IMR-90 (cell line): ENCODE data around the gene CCDC150. TPM values are rescaled to one million over a fixed set of nuclear protein-coding genes. Genes with fewer than 3 reads are reported as not detected.

Source experiments
- ATAC-seq: fragments of 200-7000 bp; cut with Tn5 transposase; 2 replicates; pipeline ENCODE4 v1.9.1; 2020; ENCODE audit warnings: low read depth, mild to moderate bottlenecking, moderate library complexity
- BruUV-seq: library from RNA; stranded (reverse); fragments of 400-500 nt; replicated peaks from 2 replicates; lab custom pipeline; 2021; lab: Mats Ljungman, UMichigan
- CTCF ChIA-PET: fragments of 300-600 bp; formaldehyde crosslinking; extraction: SDS; loops from one replicate; lab custom pipeline; 2021; ENCODE audit warnings: antibody characterized with exemption; lab: Yijun Ruan, JAX
- POLR2A ChIA-PET: fragments of 300-600 bp; sonication (Branson Sonifier 250); formaldehyde crosslinking; loops from one replicate; lab custom pipeline; 2022; ENCODE audit warnings: antibody characterized with exemption; ENCODE audit not compliant: unreplicated experiment; lab: Charles Lee
- DNase-seq: peaks from one replicate; pipeline ENCODE4 v3.0.0; 2013
- H2AFZ ChIP-seq: replicated peaks from 2 replicates; pipeline ENCODE3; 2013; ENCODE audit warnings: low read length, mild to moderate bottlenecking; ENCODE audit not compliant: poor library complexity
- H2AK5ac ChIP-seq: 2 replicates; pipeline ENCODE4 v1.6.1; 2013; ENCODE audit warnings: low read depth, low read length, inconsistent platforms
- H2AK9ac ChIP-seq: replicated peaks from 2 replicates; pipeline ENCODE3; 2013; ENCODE audit warnings: mild to moderate bottlenecking, low read depth, low read length, moderate library complexity; ENCODE audit not compliant: poor library complexity
- H2BK120ac ChIP-seq: 2 replicates; pipeline ENCODE4 v1.6.1; 2013; ENCODE audit warnings: low read depth, low read length, inconsistent platforms
- H2BK15ac ChIP-seq: 3 replicates; pipeline ENCODE4 v1.6.1; 2013; ENCODE audit warnings: low read depth, low read length, inconsistent platforms
- H2BK20ac ChIP-seq: 2 replicates; pipeline ENCODE4 v1.6.1; 2013; ENCODE audit warnings: low read depth, mild to moderate bottlenecking, inconsistent platforms, low read length, moderate library complexity
- H2BK5ac ChIP-seq: 2 replicates; pipeline ENCODE4 v1.6.1; 2013; ENCODE audit warnings: mild to moderate bottlenecking, low read depth, low read length, inconsistent platforms; ENCODE audit not compliant: poor library complexity, severe bottlenecking
- H3K14ac ChIP-seq: replicated peaks from 2 replicates; pipeline ENCODE4 v1.6.1; 2013; ENCODE audit warnings: low read depth, low read length, inconsistent platforms
- H3K18ac ChIP-seq: 2 replicates; pipeline ENCODE4 v1.6.1; 2013; ENCODE audit warnings: low read depth, low read length, control low read depth
- H3K23ac ChIP-seq: 2 replicates; pipeline ENCODE4 v1.6.1; 2013; ENCODE audit warnings: low read depth, low read length, inconsistent platforms
- H3K27ac ChIP-seq: 2 replicates; pipeline ENCODE4 v1.5.1; 2013; ENCODE audit warnings: mild to moderate bottlenecking, control low read depth, low read length; ENCODE audit not compliant: insufficient read depth
- H3K27me3 ChIP-seq: 2 replicates; pipeline ENCODE4 v1.6.1; 2013; ENCODE audit warnings: low read length; ENCODE audit not compliant: control insufficient read depth, insufficient read depth
- H3K36me3 ChIP-seq: 2 replicates; pipeline ENCODE4 v1.6.1; 2013; ENCODE audit warnings: low read length, mixed read lengths; ENCODE audit not compliant: control insufficient read depth, insufficient read depth
- H3K4ac ChIP-seq: 2 replicates; pipeline ENCODE4 v1.6.1; 2013; ENCODE audit warnings: low read depth, low read length, inconsistent platforms
- H3K4me1 ChIP-seq: 2 replicates; pipeline ENCODE4 v1.6.1; 2013; ENCODE audit warnings: low read length, mixed read lengths; ENCODE audit not compliant: control insufficient read depth, insufficient read depth
- H3K4me2 ChIP-seq: 2 replicates; pipeline ENCODE4 v1.6.1; 2013; ENCODE audit warnings: low read depth, mild to moderate bottlenecking, control low read depth, low read length, moderate library complexity
- H3K4me3 ChIP-seq: 2 replicates; pipeline ENCODE4 v1.5.1; 2013; ENCODE audit warnings: low read depth, mild to moderate bottlenecking, control low read depth, low read length, moderate library complexity; ENCODE audit not compliant: insufficient read depth
- H3K56ac ChIP-seq: 2 replicates; pipeline ENCODE4 v1.6.1; 2013; ENCODE audit warnings: low read length, inconsistent platforms; ENCODE audit not compliant: insufficient read depth; ENCODE audit errors: extremely low read depth
- H3K79me1 ChIP-seq, 2 experiments: 2 replicates each; pipeline ENCODE4 v1.6.1; 2013; ENCODE audit warnings: low read length in 2 of 2, inconsistent platforms in 1 of 2, low read depth in 1 of 2
- H3K9ac ChIP-seq: 2 replicates; pipeline ENCODE4 v1.6.1; 2013; ENCODE audit warnings: low read depth, low read length, control low read depth
- H3K9me1 ChIP-seq: 2 replicates; pipeline ENCODE4 v1.6.1; 2013; ENCODE audit warnings: low read length, inconsistent platforms; ENCODE audit not compliant: insufficient read depth
- H3K9me3 ChIP-seq: 2 replicates; pipeline ENCODE4 v1.6.1; 2013; ENCODE audit warnings: low read length; ENCODE audit not compliant: control insufficient read depth, insufficient read depth
- H4K20me1 ChIP-seq: 2 replicates; pipeline ENCODE4 v1.6.1; 2013; ENCODE audit warnings: low read length, inconsistent platforms; ENCODE audit not compliant: insufficient read depth
- H4K5ac ChIP-seq: 2 replicates; pipeline ENCODE4 v1.6.1; 2013; ENCODE audit warnings: mild to moderate bottlenecking, low read depth, low read length, control low read depth
- H4K8ac ChIP-seq, 2 experiments: 2 replicates each; pipeline ENCODE4 v1.6.1; 2013; ENCODE audit warnings: low read depth in 2 of 2, low read length in 2 of 2, control low read depth in 1 of 2, inconsistent platforms in 1 of 2
- H4K91ac ChIP-seq: 2 replicates; pipeline ENCODE4 v1.6.1; 2013; ENCODE audit warnings: low read depth, low read length, inconsistent platforms; ENCODE audit not compliant: insufficient read depth
- BHLHE40 ChIP-seq: fragments of 150-350 bp; IDR thresholded peaks from 2 replicates; pipeline ENCODE4 v1.6.1; 2016; ENCODE audit warnings: mild to moderate bottlenecking, low read depth, low read length
- CEBPB ChIP-seq: IDR thresholded peaks from 2 replicates; pipeline ENCODE4 v1.6.1; 2012; ENCODE audit warnings: low read depth, low read length, improper control_type of control experiment
- CHD1 ChIP-seq: IDR thresholded peaks from 2 replicates; pipeline ENCODE4 v1.6.1; 2012; ENCODE audit warnings: low read depth, low read length, improper control_type of control experiment
- FOS ChIP-seq: fragments of 150-350 bp; IDR thresholded peaks from 2 replicates; pipeline ENCODE4 v1.6.1; 2016; ENCODE audit warnings: low read depth, low read length
- MAFK ChIP-seq: IDR thresholded peaks from 2 replicates; pipeline ENCODE4 v1.6.1; 2012; ENCODE audit warnings: low read depth, low read length, improper control_type of control experiment
- MAZ ChIP-seq: IDR thresholded peaks from 2 replicates; pipeline ENCODE4 v1.6.1; 2012; ENCODE audit warnings: low read depth, mild to moderate bottlenecking, low read length, improper control_type of control experiment, moderate library complexity, borderline replicate concordance
- MXI1 ChIP-seq: IDR thresholded peaks from 2 replicates; pipeline ENCODE4 v1.6.1; 2012; ENCODE audit warnings: low read depth, mild to moderate bottlenecking, low read length, moderate library complexity, borderline replicate concordance
- NFE2L2 ChIP-seq: fragments of 150-350 bp; IDR thresholded peaks from 2 replicates; pipeline ENCODE4 v1.6.1; 2016; ENCODE audit warnings: low read depth, mild to moderate bottlenecking, low read length
- POLR2A ChIP-seq: IDR thresholded peaks from 2 replicates; pipeline ENCODE4 v1.6.1; 2012; ENCODE audit warnings: mild to moderate bottlenecking, low read depth, low read length
- RAD21 ChIP-seq: IDR thresholded peaks from 2 replicates; pipeline ENCODE4 v1.6.1; 2012; ENCODE audit warnings: low read length, improper control_type of control experiment
- RCOR1 ChIP-seq: IDR thresholded peaks from 2 replicates; pipeline ENCODE4 v1.6.1; 2012; ENCODE audit warnings: mild to moderate bottlenecking, low read length, improper control_type of control experiment; ENCODE audit not compliant: insufficient replicate concordance
- RFX5 ChIP-seq: IDR thresholded peaks from 2 replicates; pipeline ENCODE4 v1.8.0; 2012; ENCODE audit warnings: low read depth, mild to moderate bottlenecking, low read length, moderate library complexity
- SMC3 ChIP-seq: fragments of 150-350 bp; IDR thresholded peaks from 2 replicates; pipeline ENCODE4 v1.6.1; 2016; ENCODE audit warnings: low read depth, mild to moderate bottlenecking, antibody characterized with exemption, low read length, moderate library complexity
- WGBS, 2 experiments: methylation state at CpG; one replicate each; pipeline versions ENCODE4 v1.1.5 to v1.1.7; 2013; ENCODE audit warnings: missing lambda C conversion rate in 2 of 2; ENCODE audit not compliant: insufficient read length in 1 of 2; ENCODE audit errors: extremely low coverage in 2 of 2; 5-methylcytosine and 5-hydroxymethylcytosine counted together
- dilution Hi-C: fragments of 300-500 bp; cut with HindIII; formaldehyde crosslinking; loops from one replicate; pipeline ENCODE4 v1.14.3; 2018; ENCODE audit warnings: low sequenced_read_pairs; ENCODE audit not compliant: unreplicated experiment
- in situ Hi-C: fragments of 300-500 bp; cut with MboI; formaldehyde crosslinking; loops from 3 replicates; pipeline ENCODE4 v1.14.3; 2019; ENCODE audit warnings: low sequenced_read_pairs, inconsistent platforms, mixed read lengths
- intact Hi-C: fragments of 100-400 bp; cut with micrococcal nuclease; formaldehyde crosslinking; loops from 2 replicates; pipeline ENCODE4 v1.10.0; 2022
- polyA plus RNA-seq, 3 experiments: library from polyadenylated mRNA; depleted of rRNA; stranded (reverse); fragments of >200 nt; gene quantifications; 2 replicates each; pipeline ENCODE4 v1.2.3, GENCODE V29; 2012; ENCODE audit warnings: low replicate concordance in 1 of 3
- total RNA-seq: library from RNA; depleted of rRNA; stranded (reverse); fragments of >200 nt; gene quantifications from 2 replicates; pipeline ENCODE4 v1.2.3, GENCODE V29; 2012
- TF ChIP-seq, protein P1 (sequence below): conservative IDR thresholded peaks from 2 replicates; pipeline ENCODE4 v1.5.1; 2012; ENCODE audit warnings: mild to moderate bottlenecking, low read depth, low read length, improper control_type of control experiment
- TF ChIP-seq, protein P2 (sequence below): fragments of 150-350 bp; IDR thresholded peaks from 2 replicates; pipeline ENCODE4 v1.6.1; 2017; ENCODE audit warnings: mild to moderate bottlenecking, antibody characterized with exemption, low read length, low read depth
- TF ChIP-seq, protein P3 (sequence below): fragments of 150-350 bp; IDR thresholded peaks from 2 replicates; pipeline ENCODE4 v1.6.1; 2016; ENCODE audit warnings: low read depth, mild to moderate bottlenecking, low read length, moderate library complexity, borderline replicate concordance

CCDC150 gene
- total and polyA plus RNA-seq, 2 of the 4 experiments (the other 2 are of a cell fraction): 3.8 to 4.3 TPM

DNA sequence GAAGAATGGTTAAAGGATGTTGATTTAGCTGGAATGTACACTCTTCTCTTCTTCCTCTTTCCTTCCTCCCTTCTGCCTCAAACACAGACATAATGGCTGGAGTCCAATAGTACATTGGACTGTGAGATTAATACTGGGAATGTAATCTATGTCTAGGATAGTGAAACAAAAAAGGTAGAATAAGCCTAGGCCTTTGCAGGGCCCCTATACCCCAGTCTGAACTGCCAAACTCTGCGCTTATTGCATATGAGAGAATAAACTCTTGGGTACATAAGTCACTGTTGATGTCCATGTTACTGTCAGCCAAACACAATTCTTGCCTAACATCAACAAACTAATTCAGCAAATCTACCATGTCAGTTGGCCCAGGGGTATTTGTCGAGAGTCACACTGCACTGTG is 29.7 kb upstream of the CCDC150 start:
- no peak overlapping the region for H3K27ac ChIP-seq
- dilution Hi-C loops: no loop called here
- no peak overlapping the region for H3K4me3 ChIP-seq
- no peaks in the 10 kb centered on the region for H3K79me1 ChIP-seq
- H2AK9ac ChIP-seq: no peak overlapping the region
- 0 out of 2 replicates have a peak, but pooled peaks cover 2% of the 10 kb centered on the region for H3K9me1 ChIP-seq
- ChIA-PET POLR2A (no interaction called here), CTCF (no interaction called here)
- no TSS peak for BruUV-seq
- no peak overlapping the region for H4K8ac ChIP-seq
- H2BK5ac ChIP-seq: no peak overlapping the region
- in situ Hi-C loops: no loop called here
- H4K5ac ChIP-seq: no peak overlapping the region
- H4K20me1 ChIP-seq: no peaks in the 10 kb centered on the region
- H2BK120ac ChIP-seq: no peak overlapping the region
- TF ChIP-seq BHLHE40: no peak
- TF ChIP-seq, protein P1, sequence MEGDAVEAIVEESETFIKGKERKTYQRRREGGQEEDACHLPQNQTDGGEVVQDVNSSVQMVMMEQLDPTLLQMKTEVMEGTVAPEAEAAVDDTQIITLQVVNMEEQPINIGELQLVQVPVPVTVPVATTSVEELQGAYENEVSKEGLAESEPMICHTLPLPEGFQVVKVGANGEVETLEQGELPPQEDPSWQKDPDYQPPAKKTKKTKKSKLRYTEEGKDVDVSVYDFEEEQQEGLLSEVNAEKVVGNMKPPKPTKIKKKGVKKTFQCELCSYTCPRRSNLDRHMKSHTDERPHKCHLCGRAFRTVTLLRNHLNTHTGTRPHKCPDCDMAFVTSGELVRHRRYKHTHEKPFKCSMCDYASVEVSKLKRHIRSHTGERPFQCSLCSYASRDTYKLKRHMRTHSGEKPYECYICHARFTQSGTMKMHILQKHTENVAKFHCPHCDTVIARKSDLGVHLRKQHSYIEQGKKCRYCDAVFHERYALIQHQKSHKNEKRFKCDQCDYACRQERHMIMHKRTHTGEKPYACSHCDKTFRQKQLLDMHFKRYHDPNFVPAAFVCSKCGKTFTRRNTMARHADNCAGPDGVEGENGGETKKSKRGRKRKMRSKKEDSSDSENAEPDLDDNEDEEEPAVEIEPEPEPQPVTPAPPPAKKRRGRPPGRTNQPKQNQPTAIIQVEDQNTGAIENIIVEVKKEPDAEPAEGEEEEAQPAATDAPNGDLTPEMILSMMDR: no peak
- no peak for TF ChIP-seq FOS
- no peak for TF ChIP-seq CEBPB
- no peak for TF ChIP-seq SMC3
- TF ChIP-seq MXI1: no peak
- no peak for TF ChIP-seq NFE2L2
- TF ChIP-seq MAZ: no peak
- no peak for TF ChIP-seq RAD21
- no peak for TF ChIP-seq MAFK
- TF ChIP-seq RFX5: no peak
- TF ChIP-seq, protein P2, sequence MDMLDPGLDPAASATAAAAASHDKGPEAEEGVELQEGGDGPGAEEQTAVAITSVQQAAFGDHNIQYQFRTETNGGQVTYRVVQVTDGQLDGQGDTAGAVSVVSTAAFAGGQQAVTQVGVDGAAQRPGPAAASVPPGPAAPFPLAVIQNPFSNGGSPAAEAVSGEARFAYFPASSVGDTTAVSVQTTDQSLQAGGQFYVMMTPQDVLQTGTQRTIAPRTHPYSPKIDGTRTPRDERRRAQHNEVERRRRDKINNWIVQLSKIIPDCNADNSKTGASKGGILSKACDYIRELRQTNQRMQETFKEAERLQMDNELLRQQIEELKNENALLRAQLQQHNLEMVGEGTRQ: no peak
- no peak for TF ChIP-seq RCOR1
- TF ChIP-seq, protein P3, sequence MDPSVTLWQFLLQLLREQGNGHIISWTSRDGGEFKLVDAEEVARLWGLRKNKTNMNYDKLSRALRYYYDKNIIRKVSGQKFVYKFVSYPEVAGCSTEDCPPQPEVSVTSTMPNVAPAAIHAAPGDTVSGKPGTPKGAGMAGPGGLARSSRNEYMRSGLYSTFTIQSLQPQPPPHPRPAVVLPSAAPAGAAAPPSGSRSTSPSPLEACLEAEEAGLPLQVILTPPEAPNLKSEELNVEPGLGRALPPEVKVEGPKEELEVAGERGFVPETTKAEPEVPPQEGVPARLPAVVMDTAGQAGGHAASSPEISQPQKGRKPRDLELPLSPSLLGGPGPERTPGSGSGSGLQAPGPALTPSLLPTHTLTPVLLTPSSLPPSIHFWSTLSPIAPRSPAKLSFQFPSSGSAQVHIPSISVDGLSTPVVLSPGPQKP: no peak
- TF ChIP-seq CHD1: no peak
- no peak for TF ChIP-seq POLR2A
- no peak overlapping the region for H3K23ac ChIP-seq
- no peak overlapping the region for H3K18ac ChIP-seq
- H3K14ac ChIP-seq: no peak overlapping the region
- H3K4ac ChIP-seq: no peak overlapping the region
- H4K91ac ChIP-seq: no peak overlapping the region
- WGBS, 2 experiments: no CpG with 5 or more reads among the region's 2 CpGs
- H3K9ac ChIP-seq: no peak overlapping the region
- no peak overlapping the region for H3K56ac ChIP-seq
- H2AFZ ChIP-seq: no peak overlapping the region
- H3K4me1 ChIP-seq: 0 out of 2 replicates have a peak, but pooled peaks cover 2% of the 10 kb centered on the region
- H3K36me3 ChIP-seq: no peaks in the 10 kb centered on the region
- H2AK5ac ChIP-seq: no peak overlapping the region
- H2BK15ac ChIP-seq: no peak overlapping the region
- DNase-seq (no peak), ATAC-seq (no peak)
- no peaks in the 10 kb centered on the region for H3K9me3 ChIP-seq
- H2BK20ac ChIP-seq: no peak overlapping the region
- intact Hi-C loops: no loop called here
- no peak overlapping the region for H3K4me2 ChIP-seq
- H3K27me3 ChIP-seq: no peaks in the 10 kb centered on the region
